H1 (cell line): ENCODE measurements around the gene CC2D2A. TPM values are rescaled to one million over a fixed set of nuclear protein-coding genes. Genes with fewer than 3 reads are reported as not detected.

ENCODE experiments used
- EP300 ChIP-seq, 2 experiments: IDR thresholded peaks; 1 replicate in 1 of 2; 2 replicates in 1 of 2; pipeline ENCODE4 v1.6.1; 2011 to 2012; ENCODE audit warnings: low read depth in 2 of 2, low read length in 2 of 2, mild to moderate bottlenecking in 2 of 2, borderline replicate concordance in 1 of 2, inconsistent platforms in 1 of 2, moderate library complexity in 1 of 2
- RAD21 ChIP-seq, 2 experiments: IDR thresholded peaks in 1 of 2; conservative IDR thresholded peaks in 1 of 2; 2 replicates each; pipeline ENCODE4 v1.6.1; 2011; ENCODE audit warnings: low read depth in 2 of 2, low read length in 2 of 2, improper control_type of control experiment in 1 of 2, inconsistent platforms in 1 of 2, mild to moderate bottlenecking in 1 of 2, moderate library complexity in 1 of 2
- RXRA ChIP-seq: IDR thresholded peaks from 2 replicates; pipeline ENCODE4 v1.6.1; 2011; ENCODE audit warnings: low read depth, mild to moderate bottlenecking, low read length, moderate library complexity; ENCODE audit not compliant: insufficient read depth
- SRF ChIP-seq: IDR thresholded peaks from 2 replicates; pipeline ENCODE4 v1.6.1; 2011; ENCODE audit warnings: mild to moderate bottlenecking, low read depth, low read length, moderate library complexity
- TCF12 ChIP-seq: IDR thresholded peaks from 2 replicates; pipeline ENCODE4 v1.6.1; 2011; ENCODE audit warnings: low read depth, mild to moderate bottlenecking, low read length
- polyA plus RNA-seq, 7 experiments: library from polyadenylated mRNA; depleted of rRNA in 3 of 7; stranded (reverse) in 5 of 7; unstranded in 2 of 7; fragments of >200 nt in 5 of 7; fragments of 200-250 nt in 2 of 7; gene quantifications; 1 replicate in 5 of 7; 2 replicates in 1 of 7; 4 replicates in 1 of 7; pipeline versions ENCODE4 v1.2.1 to v1.2.3, GENCODE V29; 2011 to 2013; ENCODE audit warnings: missing spikeins in 2 of 7, mixed read lengths in 2 of 7
- total RNA-seq: library from RNA; stranded (reverse); fragmentation: NEBNext Ultra II Directional; extraction: Animal tissue kit (Norgen Biotek cat#: 25700); gene quantifications from 2 replicates; pipeline ENCODE4 v1.2.1, GENCODE V29; 2021
- TF ChIP-seq, protein P1 (sequence below): fragments of 300-600 bp; sonication (generic); IDR thresholded peaks from 2 replicates; pipeline ENCODE4 v1.7.1; 2012; ENCODE audit warnings: low read length, moderate library complexity, mild to moderate bottlenecking, inconsistent platforms; ENCODE audit not compliant: insufficient replicate concordance
- TF ChIP-seq, protein P2 (sequence below): IDR thresholded peaks from 2 replicates; pipeline ENCODE4 v1.6.1; 2012; ENCODE audit warnings: inconsistent platforms

Gene CC2D2A
- total and polyA plus RNA-seq, 2 of the 8 experiments (the other 6 are each of a cell fraction or from before 2014, with no cell fraction given): 11.0 to 12.2 TPM

DNA sequence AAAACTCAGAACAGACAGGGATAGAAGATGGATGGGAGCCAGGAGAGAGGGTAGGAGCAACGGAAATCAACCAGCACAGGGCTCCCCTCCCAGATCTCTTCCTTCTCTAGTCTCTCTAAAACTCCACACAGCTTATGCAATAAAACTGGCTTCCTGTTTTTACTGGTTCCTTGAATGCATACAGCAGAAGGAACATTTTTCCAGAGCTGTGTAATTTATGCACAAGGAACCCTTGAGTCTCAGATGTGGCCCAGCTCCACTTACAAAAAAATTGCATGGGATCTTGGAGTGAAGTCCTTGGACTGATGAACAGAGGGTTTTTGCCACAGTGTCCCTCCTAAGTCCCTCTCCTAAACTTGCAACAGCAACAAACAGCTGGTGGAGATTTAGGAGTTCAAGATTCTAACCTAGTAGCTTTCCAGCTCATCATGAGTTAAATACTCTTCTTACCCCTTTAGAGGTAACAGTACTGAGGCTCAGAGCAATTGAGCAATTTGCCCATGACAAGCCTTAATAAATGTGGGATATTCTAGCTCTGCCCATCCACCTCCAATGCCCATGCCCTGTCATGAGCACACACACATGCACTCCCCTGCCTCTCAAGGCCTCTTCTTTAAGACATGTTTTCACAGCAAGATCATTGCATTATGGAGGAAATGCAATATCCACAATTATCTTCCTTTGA, 18.4 kb upstream of the CC2D2A start (continued):
- TF ChIP-seq, protein P1, sequence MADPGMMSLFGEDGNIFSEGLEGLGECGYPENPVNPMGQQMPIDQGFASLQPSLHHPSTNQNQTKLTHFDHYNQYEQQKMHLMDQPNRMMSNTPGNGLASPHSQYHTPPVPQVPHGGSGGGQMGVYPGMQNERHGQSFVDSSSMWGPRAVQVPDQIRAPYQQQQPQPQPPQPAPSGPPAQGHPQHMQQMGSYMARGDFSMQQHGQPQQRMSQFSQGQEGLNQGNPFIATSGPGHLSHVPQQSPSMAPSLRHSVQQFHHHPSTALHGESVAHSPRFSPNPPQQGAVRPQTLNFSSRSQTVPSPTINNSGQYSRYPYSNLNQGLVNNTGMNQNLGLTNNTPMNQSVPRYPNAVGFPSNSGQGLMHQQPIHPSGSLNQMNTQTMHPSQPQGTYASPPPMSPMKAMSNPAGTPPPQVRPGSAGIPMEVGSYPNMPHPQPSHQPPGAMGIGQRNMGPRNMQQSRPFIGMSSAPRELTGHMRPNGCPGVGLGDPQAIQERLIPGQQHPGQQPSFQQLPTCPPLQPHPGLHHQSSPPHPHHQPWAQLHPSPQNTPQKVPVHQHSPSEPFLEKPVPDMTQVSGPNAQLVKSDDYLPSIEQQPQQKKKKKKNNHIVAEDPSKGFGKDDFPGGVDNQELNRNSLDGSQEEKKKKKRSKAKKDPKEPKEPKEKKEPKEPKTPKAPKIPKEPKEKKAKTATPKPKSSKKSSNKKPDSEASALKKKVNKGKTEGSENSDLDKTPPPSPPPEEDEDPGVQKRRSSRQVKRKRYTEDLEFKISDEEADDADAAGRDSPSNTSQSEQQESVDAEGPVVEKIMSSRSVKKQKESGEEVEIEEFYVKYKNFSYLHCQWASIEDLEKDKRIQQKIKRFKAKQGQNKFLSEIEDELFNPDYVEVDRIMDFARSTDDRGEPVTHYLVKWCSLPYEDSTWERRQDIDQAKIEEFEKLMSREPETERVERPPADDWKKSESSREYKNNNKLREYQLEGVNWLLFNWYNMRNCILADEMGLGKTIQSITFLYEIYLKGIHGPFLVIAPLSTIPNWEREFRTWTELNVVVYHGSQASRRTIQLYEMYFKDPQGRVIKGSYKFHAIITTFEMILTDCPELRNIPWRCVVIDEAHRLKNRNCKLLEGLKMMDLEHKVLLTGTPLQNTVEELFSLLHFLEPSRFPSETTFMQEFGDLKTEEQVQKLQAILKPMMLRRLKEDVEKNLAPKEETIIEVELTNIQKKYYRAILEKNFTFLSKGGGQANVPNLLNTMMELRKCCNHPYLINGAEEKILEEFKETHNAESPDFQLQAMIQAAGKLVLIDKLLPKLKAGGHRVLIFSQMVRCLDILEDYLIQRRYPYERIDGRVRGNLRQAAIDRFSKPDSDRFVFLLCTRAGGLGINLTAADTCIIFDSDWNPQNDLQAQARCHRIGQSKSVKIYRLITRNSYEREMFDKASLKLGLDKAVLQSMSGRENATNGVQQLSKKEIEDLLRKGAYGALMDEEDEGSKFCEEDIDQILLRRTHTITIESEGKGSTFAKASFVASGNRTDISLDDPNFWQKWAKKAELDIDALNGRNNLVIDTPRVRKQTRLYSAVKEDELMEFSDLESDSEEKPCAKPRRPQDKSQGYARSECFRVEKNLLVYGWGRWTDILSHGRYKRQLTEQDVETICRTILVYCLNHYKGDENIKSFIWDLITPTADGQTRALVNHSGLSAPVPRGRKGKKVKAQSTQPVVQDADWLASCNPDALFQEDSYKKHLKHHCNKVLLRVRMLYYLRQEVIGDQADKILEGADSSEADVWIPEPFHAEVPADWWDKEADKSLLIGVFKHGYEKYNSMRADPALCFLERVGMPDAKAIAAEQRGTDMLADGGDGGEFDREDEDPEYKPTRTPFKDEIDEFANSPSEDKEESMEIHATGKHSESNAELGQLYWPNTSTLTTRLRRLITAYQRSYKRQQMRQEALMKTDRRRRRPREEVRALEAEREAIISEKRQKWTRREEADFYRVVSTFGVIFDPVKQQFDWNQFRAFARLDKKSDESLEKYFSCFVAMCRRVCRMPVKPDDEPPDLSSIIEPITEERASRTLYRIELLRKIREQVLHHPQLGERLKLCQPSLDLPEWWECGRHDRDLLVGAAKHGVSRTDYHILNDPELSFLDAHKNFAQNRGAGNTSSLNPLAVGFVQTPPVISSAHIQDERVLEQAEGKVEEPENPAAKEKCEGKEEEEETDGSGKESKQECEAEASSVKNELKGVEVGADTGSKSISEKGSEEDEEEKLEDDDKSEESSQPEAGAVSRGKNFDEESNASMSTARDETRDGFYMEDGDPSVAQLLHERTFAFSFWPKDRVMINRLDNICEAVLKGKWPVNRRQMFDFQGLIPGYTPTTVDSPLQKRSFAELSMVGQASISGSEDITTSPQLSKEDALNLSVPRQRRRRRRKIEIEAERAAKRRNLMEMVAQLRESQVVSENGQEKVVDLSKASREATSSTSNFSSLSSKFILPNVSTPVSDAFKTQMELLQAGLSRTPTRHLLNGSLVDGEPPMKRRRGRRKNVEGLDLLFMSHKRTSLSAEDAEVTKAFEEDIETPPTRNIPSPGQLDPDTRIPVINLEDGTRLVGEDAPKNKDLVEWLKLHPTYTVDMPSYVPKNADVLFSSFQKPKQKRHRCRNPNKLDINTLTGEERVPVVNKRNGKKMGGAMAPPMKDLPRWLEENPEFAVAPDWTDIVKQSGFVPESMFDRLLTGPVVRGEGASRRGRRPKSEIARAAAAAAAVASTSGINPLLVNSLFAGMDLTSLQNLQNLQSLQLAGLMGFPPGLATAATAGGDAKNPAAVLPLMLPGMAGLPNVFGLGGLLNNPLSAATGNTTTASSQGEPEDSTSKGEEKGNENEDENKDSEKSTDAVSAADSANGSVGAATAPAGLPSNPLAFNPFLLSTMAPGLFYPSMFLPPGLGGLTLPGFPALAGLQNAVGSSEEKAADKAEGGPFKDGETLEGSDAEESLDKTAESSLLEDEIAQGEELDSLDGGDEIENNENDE: no peak
- TF ChIP-seq RXRA: no peak
- TF ChIP-seq TCF12: no peak
- no peak for TF ChIP-seq RAD21 (IDR thresholded peaks at IDR 0.05 in 1 of 2, conservative IDR thresholded peaks at IDR 0.05 in 1 of 2; ENCODE audit: low read depth in 2 of 2, low read length in 2 of 2)
- TF ChIP-seq, protein P2, sequence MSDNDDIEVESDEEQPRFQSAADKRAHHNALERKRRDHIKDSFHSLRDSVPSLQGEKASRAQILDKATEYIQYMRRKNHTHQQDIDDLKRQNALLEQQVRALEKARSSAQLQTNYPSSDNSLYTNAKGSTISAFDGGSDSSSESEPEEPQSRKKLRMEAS: no peak
- TF ChIP-seq EP300 (IDR thresholded peaks at IDR 0.05; ENCODE audit: borderline replicate concordance in 1 of 2, low read depth in 2 of 2, low read length in 2 of 2): no peak
- TF ChIP-seq SRF: no peak
